NCI-H146 treated with DMSO at 0.1 percent for 48 hours (cell line): ENCODE results near the gene SFR1.

ENCODE experiments used
- DNase-seq: peaks from one replicate; lab custom pipeline; 2025; ENCODE audit not compliant: unreplicated experiment; lab: John Stamatoyannopoulos, UW

SFR1 gene

GRCh38 chr10:104104418-104104817 lies 17.6 kb upstream of the SFR1 start:
- DNase-seq: no peak

- DNase-seq: no peak
Observed at GRCh38 chr10:104104926-104105325, 17.0 kb upstream of the SFR1 start.

- no peak for DNase-seq
Observed at GRCh38 chr10:104109908-104110662, 11.9 kb upstream of the SFR1 start.

- DNase-seq: no peak
Observed at GRCh38 chr10:104113376-104113956, 8.5 kb upstream of the SFR1 start.

GRCh38 chr10:104117839-104118323 lies 4.1 kb upstream of the SFR1 start:
- DNase-seq: peak; percentile 22

GRCh38 chr10:104119996-104120395 lies 2.0 kb upstream of the SFR1 start:
- DNase-seq: no peak

GRCh38 chr10:104120512-104120902 lies 1.5 kb upstream of the SFR1 start:
- DNase-seq: no peak

- peak; percentile 19 for DNase-seq
Observed at GRCh38 chr10:104120903-104121484, 977 bp upstream of the SFR1 start.

GRCh38 chr10:104122225-104123107 lies 495 bp downstream of the SFR1 start:
- peak; percentile 48 for DNase-seq

GRCh38 chr10:104123397-104123796 lies 1.4 kb downstream of the SFR1 start:
- no peak for DNase-seq

GRCh38 chr10:104127411-104127810 lies 5.4 kb downstream of the SFR1 start:
- DNase-seq: peak; percentile 23

GRCh38 chr10:104128214-104128613 lies 6.2 kb downstream of the SFR1 start:
- DNase-seq: no peak

- DNase-seq: no peak
Observed at GRCh38 chr10:104130041-104130440, 8.1 kb downstream of the SFR1 start.

GRCh38 chr10:104138131-104138530 lies 16.2 kb downstream of the SFR1 start:
- DNase-seq: no peak

- DNase-seq: no peak
Observed at GRCh38 chr10:104139221-104139620, 17.2 kb downstream of the SFR1 start.

GRCh38 chr10:104142081-104142480 lies 20.1 kb downstream of the SFR1 start:
- no peak for DNase-seq

- no peak for DNase-seq
Observed at GRCh38 chr10:104143829-104144228, 21.9 kb downstream of the SFR1 start.

- no peak for DNase-seq
Observed at GRCh38 chr10:104144931-104145330, 23.0 kb downstream of the SFR1 start.

GRCh38 chr10:104146882-104147281 lies 24.9 kb downstream of the SFR1 start:
- DNase-seq: no peak

- DNase-seq: no peak
Observed at GRCh38 chr10:104150139-104150538, 28.2 kb downstream of the SFR1 start.

GRCh38 chr10:104151737-104152136 lies 29.8 kb downstream of the SFR1 start:
- no peak for DNase-seq
